HCT116 (cell line): ENCODE results near the gene ERBB4. TPM values are rescaled to one million over a fixed set of nuclear protein-coding genes. Genes with fewer than 3 reads are reported as not detected.

Experiments
- ATAC-seq: fragments of 200-7000 bp; cut with Tn5 transposase; 2 replicates; pipeline ENCODE4 v1.9.1; 2020; ENCODE audit warnings: mild to moderate bottlenecking, moderate library complexity
- BruUV-seq: library from RNA; stranded (reverse); fragments of 400-500 nt; replicated peaks from 2 replicates; lab custom pipeline; 2021; lab: Mats Ljungman, UMichigan
- CTCF ChIA-PET: fragments of 300-600 bp; sonication (Branson Sonifier 250); formaldehyde crosslinking; loops from one replicate; lab custom pipeline; 2021; ENCODE audit warnings: antibody characterized with exemption; lab: Charles Lee
- POLR2A ChIA-PET: fragments of 300-600, 350-600 bp; sonication (Branson Sonifier 250); formaldehyde crosslinking; loops from one replicate; lab custom pipeline; 2021; ENCODE audit warnings: antibody characterized with exemption; lab: Charles Lee
- RAD21 ChIA-PET, 2 experiments: fragments of 300-600 bp; sonication (Branson Sonifier 250); formaldehyde crosslinking; loops; one replicate each; lab custom pipeline; 2023; ENCODE audit warnings: low total read pairs in 2 of 2; ENCODE audit not compliant: uncharacterized antibody in 2 of 2, unreplicated experiment in 2 of 2, low non-redundant PET in 1 of 2; lab: Charles Lee
- DNase-seq: peaks from one replicate; pipeline ENCODE4 v3.0.0-alpha.2; 2010; ENCODE audit warnings: low read depth, low spot score
- H2AFZ ChIP-seq: fragments of 200-600 bp; shearing (Covaris generic), sonication (generic); 2 replicates; pipeline ENCODE4 v1.6.1; 2017; ENCODE audit warnings: low read depth, mixed run types, mixed read lengths, antibody characterized with exemption, low read length; ENCODE audit not compliant: poor library complexity, severe bottlenecking
- H3K27ac ChIP-seq: 2 replicates; pipeline ENCODE4 v1.5.1; 2012; ENCODE audit warnings: low read depth, low read length
- H3K27me3 ChIP-seq: fragments of 200-600 bp; sonication (generic); 2 replicates; pipeline ENCODE4 v1.6.1; 2016; ENCODE audit warnings: mixed run types, low read length, mixed read lengths; ENCODE audit not compliant: insufficient read depth
- H3K36me3 ChIP-seq, 2 experiments: fragments of 200-500 bp in 1 of 2; fragments of 200-600 bp in 1 of 2; sonication (Bioruptor generic) in 1 of 2; sonication (generic) in 1 of 2; 2 replicates each; pipeline versions ENCODE4 v1.5.1 to v1.6.1; 2014 to 2016; ENCODE audit warnings: low read length in 2 of 2, inconsistent platforms in 1 of 2, mixed read lengths in 1 of 2, mixed run types in 1 of 2; ENCODE audit not compliant: insufficient read depth in 2 of 2, control insufficient read depth in 1 of 2
- H3K4me1 ChIP-seq, 2 experiments: fragments of 200-600 bp in 1 of 2; sonication (generic) in 1 of 2; 2 replicates each; pipeline versions ENCODE4 v1.5.1 to v1.6.1; 2012 to 2017; ENCODE audit warnings: low read length in 2 of 2, inconsistent platforms in 1 of 2, mild to moderate bottlenecking in 1 of 2, mixed read lengths in 1 of 2, mixed run types in 1 of 2, moderate library complexity in 1 of 2; ENCODE audit not compliant: insufficient read depth in 2 of 2, control insufficient read depth in 1 of 2
- H3K4me2 ChIP-seq: fragments of 200-600 bp; sonication (generic); 2 replicates; pipeline ENCODE4 v1.6.1; 2017; ENCODE audit warnings: mixed run types, low read length, mixed read lengths
- H3K4me3 ChIP-seq, 2 experiments: fragments of 200-600 bp in 1 of 2; sonication (generic) in 1 of 2; replicated peaks in 1 of 2; 2 replicates each; pipeline ENCODE4 v1.5.1; 2011 to 2016; ENCODE audit warnings: low read length in 2 of 2, control low read depth in 1 of 2, low read depth in 1 of 2, mild to moderate bottlenecking in 1 of 2, mixed read lengths in 1 of 2, mixed run types in 1 of 2
- H3K79me2 ChIP-seq: fragments of 200-600 bp; sonication (generic); 2 replicates; pipeline ENCODE4 v1.6.1; 2017; ENCODE audit warnings: mild to moderate bottlenecking, mixed run types, low read length, moderate library complexity, mixed read lengths; ENCODE audit not compliant: insufficient read depth
- H3K9ac ChIP-seq: fragments of 200-600 bp; sonication (generic); 2 replicates; pipeline ENCODE4 v1.6.1; 2016; ENCODE audit warnings: low read length, mixed read lengths
- H3K9me2 ChIP-seq: fragments of 200-600 bp; sonication (generic), shearing (Covaris generic); 2 replicates; pipeline ENCODE4 v1.6.1; 2017; ENCODE audit warnings: mixed run types, mild to moderate bottlenecking, moderate library complexity; ENCODE audit not compliant: insufficient read depth
- H3K9me3 ChIP-seq, 2 experiments: fragments of 200-500 bp in 1 of 2; fragments of 200-600 bp in 1 of 2; sonication (Bioruptor generic) in 1 of 2; sonication (generic) in 1 of 2; 2 replicates each; pipeline ENCODE4 v1.6.1; 2014 to 2017; ENCODE audit warnings: low read length in 2 of 2, mixed read lengths in 2 of 2, inconsistent platforms in 1 of 2, low read depth in 1 of 2, mild to moderate bottlenecking in 1 of 2, mixed run types in 1 of 2, moderate library complexity in 1 of 2; ENCODE audit not compliant: control insufficient read depth in 1 of 2, insufficient read depth in 1 of 2
- H4K20me1 ChIP-seq: fragments of 200-600 bp; sonication (generic), shearing (Covaris generic); 2 replicates; pipeline ENCODE4 v1.6.1; 2017; ENCODE audit warnings: mixed run types, mild to moderate bottlenecking, moderate library complexity; ENCODE audit not compliant: insufficient read depth
- CBX3 ChIP-seq: IDR thresholded peaks from 2 replicates; pipeline ENCODE4 v1.6.1; 2012; ENCODE audit warnings: low read depth
- CEBPB ChIP-seq: IDR thresholded peaks from 2 replicates; pipeline ENCODE4 v1.6.1; 2012; ENCODE audit warnings: low read depth
- EGR1 ChIP-seq: IDR thresholded peaks from 2 replicates; pipeline ENCODE4 v1.6.1; 2012; ENCODE audit warnings: low read depth
- ELF1 ChIP-seq: IDR thresholded peaks from 2 replicates; pipeline ENCODE4 v1.6.1; 2012; ENCODE audit warnings: low read depth, borderline replicate concordance
- EZH2phosphoT487 ChIP-seq: fragments of 200-600 bp; IDR thresholded peaks from 2 replicates; pipeline ENCODE4 v1.6.1; 2018; ENCODE audit warnings: antibody characterized with exemption, borderline replicate concordance
- FOSL1 ChIP-seq: IDR thresholded peaks from 2 replicates; pipeline ENCODE4 v1.6.1; 2012; ENCODE audit warnings: low read depth
- JUND ChIP-seq: IDR thresholded peaks from 2 replicates; pipeline ENCODE4 v1.6.1; 2012
- POLR2AphosphoS5 ChIP-seq: IDR thresholded peaks from 2 replicates; pipeline ENCODE4 v1.6.1; 2011; ENCODE audit warnings: mild to moderate bottlenecking, low read depth, low read length, moderate library complexity
- RAD21 ChIP-seq: IDR thresholded peaks from 2 replicates; pipeline ENCODE4 v1.6.1; 2012; ENCODE audit warnings: low read depth, mild to moderate bottlenecking
- SIN3A ChIP-seq: IDR thresholded peaks from 2 replicates; pipeline ENCODE4 v1.6.1; 2012; ENCODE audit warnings: low read depth
- SRF ChIP-seq: IDR thresholded peaks from 2 replicates; pipeline ENCODE4 v1.6.1; 2012; ENCODE audit warnings: low read depth
- YY1 ChIP-seq: IDR thresholded peaks from 2 replicates; pipeline ENCODE4 v1.6.1; 2011; ENCODE audit warnings: low read length, low read depth, moderate library complexity, mild to moderate bottlenecking; ENCODE audit not compliant: insufficient replicate concordance; ENCODE audit errors: extremely low read depth
- intact Hi-C: fragments of 100-400 bp; cut with micrococcal nuclease; formaldehyde crosslinking; loops from 2 replicates; pipeline ENCODE4 v1.10.0; 2022
- total RNA-seq: library from RNA; stranded (reverse); gene quantifications from one replicate; pipeline ENCODE4 v1.2.1, GENCODE V29; 2021; ENCODE audit not compliant: unreplicated experiment
- TF ChIP-seq, protein P1 (sequence below): IDR thresholded peaks from 2 replicates; pipeline ENCODE4 v1.6.1; 2012; ENCODE audit warnings: low read depth
- TF ChIP-seq, protein P2 (sequence below): IDR thresholded peaks from 2 replicates; pipeline ENCODE4 v1.6.1; 2012
- TF ChIP-seq, protein P3 (sequence below), 3 experiments: fragments of 200-600 bp in 1 of 3; sonication (generic) in 1 of 3; IDR thresholded peaks in 2 of 3; conservative IDR thresholded peaks in 1 of 3; 2 replicates each; pipeline ENCODE4 v1.5.1; 2012 to 2017; ENCODE audit warnings: low read depth in 2 of 3, low read length in 2 of 3, antibody characterized with exemption in 1 of 3, borderline replicate concordance in 1 of 3, control low read depth in 1 of 3, mild to moderate bottlenecking in 1 of 3, mixed read lengths in 1 of 3, mixed run types in 1 of 3, moderate library complexity in 1 of 3; ENCODE audit not compliant: insufficient read depth in 1 of 3

The ERBB4 gene
- total RNA-seq, 1 experiment from 2014 or later = 0.10 TPM

DNA sequence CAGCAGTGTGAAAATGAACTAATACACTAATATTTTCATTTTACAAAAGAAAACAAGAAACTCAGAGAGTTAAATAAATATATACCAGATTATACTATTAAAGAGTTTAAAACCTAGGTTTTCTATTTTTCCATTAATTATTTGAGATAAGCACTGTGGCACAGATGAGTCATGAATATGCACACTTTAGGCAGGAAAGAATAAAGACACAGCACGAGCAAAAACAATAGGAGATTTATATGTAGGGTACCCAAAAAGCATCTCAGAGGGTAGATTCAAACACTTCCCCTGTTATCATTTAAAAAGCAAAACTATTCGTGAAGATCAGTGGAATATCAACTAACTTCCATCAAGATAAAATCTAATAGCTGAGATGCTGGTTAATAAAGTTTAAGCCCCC lies 430.6 kb downstream of the ERBB4 start (continued):
- TF ChIP-seq RAD21 = no peak
- no peak for TF ChIP-seq POLR2AphosphoS5
- TF ChIP-seq EGR1 = no peak
- TF ChIP-seq YY1 = no peak
- no peak for TF ChIP-seq ELF1
- TF ChIP-seq EZH2phosphoT487 = no peak

DNA sequence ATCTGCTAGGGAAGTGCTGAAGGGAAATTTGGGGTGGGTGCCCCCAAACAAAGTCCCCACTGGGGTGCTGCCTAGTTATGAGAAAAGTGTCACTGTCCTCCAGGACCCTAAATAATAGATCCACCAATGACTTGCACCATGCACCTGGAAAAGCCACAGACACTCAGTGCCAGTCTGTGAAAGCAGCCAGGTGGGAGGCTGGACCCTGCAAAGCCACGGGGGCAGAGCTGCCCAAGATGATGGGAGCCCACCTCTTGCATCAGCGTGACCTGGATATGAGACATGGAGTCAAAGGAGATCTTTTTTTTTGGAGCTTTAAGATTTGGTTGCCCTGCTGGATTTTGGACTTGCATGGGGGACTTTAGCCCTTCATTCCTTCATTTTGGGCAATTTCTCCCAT lies 431.6 kb downstream of the ERBB4 start:
- no peaks in the 10 kb centered on the region for H4K20me1 ChIP-seq

More for the DNA sequence above, 431.6 kb downstream of the ERBB4 start:
- Histone ChIP-seq H2AFZ (no peak overlapping the region), H3K9me3 (no peaks in the 10 kb centered on the region), H3K4me3 (no peak overlapping the region), H3K4me1 (no peaks in the 10 kb centered on the region), H3K27me3 (no peaks in the 10 kb centered on the region), H3K36me3 (no peaks in the 10 kb centered on the region), H3K4me2 (no peak overlapping the region), H3K79me2 (no peaks in the 10 kb centered on the region), H3K9ac (no peak overlapping the region), H3K27ac (no peak overlapping the region), H3K9me2 (no peaks in the 10 kb centered on the region)
- no TSS peak for BruUV-seq
- ATAC-seq = no peak
- ChIA-PET POLR2A (no interaction called here), CTCF (no interaction called here), RAD21 (no interaction called here)
- DNase-seq = no peak
- intact Hi-C loops = no loop called here
- TF ChIP-seq SRF = no peak
- TF ChIP-seq, protein P1, sequence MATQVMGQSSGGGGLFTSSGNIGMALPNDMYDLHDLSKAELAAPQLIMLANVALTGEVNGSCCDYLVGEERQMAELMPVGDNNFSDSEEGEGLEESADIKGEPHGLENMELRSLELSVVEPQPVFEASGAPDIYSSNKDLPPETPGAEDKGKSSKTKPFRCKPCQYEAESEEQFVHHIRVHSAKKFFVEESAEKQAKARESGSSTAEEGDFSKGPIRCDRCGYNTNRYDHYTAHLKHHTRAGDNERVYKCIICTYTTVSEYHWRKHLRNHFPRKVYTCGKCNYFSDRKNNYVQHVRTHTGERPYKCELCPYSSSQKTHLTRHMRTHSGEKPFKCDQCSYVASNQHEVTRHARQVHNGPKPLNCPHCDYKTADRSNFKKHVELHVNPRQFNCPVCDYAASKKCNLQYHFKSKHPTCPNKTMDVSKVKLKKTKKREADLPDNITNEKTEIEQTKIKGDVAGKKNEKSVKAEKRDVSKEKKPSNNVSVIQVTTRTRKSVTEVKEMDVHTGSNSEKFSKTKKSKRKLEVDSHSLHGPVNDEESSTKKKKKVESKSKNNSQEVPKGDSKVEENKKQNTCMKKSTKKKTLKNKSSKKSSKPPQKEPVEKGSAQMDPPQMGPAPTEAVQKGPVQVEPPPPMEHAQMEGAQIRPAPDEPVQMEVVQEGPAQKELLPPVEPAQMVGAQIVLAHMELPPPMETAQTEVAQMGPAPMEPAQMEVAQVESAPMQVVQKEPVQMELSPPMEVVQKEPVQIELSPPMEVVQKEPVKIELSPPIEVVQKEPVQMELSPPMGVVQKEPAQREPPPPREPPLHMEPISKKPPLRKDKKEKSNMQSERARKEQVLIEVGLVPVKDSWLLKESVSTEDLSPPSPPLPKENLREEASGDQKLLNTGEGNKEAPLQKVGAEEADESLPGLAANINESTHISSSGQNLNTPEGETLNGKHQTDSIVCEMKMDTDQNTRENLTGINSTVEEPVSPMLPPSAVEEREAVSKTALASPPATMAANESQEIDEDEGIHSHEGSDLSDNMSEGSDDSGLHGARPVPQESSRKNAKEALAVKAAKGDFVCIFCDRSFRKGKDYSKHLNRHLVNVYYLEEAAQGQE = no peak
- TF ChIP-seq FOSL1 = no peak
- TF ChIP-seq, protein P2, sequence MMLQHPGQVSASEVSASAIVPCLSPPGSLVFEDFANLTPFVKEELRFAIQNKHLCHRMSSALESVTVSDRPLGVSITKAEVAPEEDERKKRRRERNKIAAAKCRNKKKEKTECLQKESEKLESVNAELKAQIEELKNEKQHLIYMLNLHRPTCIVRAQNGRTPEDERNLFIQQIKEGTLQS = no peak
- TF ChIP-seq CBX3 = no peak
- no peak for TF ChIP-seq JUND
- TF ChIP-seq, protein P3, sequence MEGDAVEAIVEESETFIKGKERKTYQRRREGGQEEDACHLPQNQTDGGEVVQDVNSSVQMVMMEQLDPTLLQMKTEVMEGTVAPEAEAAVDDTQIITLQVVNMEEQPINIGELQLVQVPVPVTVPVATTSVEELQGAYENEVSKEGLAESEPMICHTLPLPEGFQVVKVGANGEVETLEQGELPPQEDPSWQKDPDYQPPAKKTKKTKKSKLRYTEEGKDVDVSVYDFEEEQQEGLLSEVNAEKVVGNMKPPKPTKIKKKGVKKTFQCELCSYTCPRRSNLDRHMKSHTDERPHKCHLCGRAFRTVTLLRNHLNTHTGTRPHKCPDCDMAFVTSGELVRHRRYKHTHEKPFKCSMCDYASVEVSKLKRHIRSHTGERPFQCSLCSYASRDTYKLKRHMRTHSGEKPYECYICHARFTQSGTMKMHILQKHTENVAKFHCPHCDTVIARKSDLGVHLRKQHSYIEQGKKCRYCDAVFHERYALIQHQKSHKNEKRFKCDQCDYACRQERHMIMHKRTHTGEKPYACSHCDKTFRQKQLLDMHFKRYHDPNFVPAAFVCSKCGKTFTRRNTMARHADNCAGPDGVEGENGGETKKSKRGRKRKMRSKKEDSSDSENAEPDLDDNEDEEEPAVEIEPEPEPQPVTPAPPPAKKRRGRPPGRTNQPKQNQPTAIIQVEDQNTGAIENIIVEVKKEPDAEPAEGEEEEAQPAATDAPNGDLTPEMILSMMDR (IDR thresholded peaks at IDR 0.05 in 2 of 3, conservative IDR thresholded peaks at IDR 0.05 in 1 of 3; ENCODE audit: borderline replicate concordance in 1 of 3, insufficient read depth in 1 of 3, low read depth in 2 of 3, low read length in 2 of 3) = no peak
- no peak for TF ChIP-seq CEBPB
- no peak for TF ChIP-seq ELF1
- TF ChIP-seq SIN3A = no peak
- TF ChIP-seq RAD21 = no peak
